B cell (primary cell): Measurements from ENCODE around the gene NUB1. TPM values are rescaled to one million over a fixed set of nuclear protein-coding genes. Genes with fewer than 3 reads are reported as not detected.

ENCODE experiments used
- ATAC-seq: fragments of 200-7000 bp; cut with Tn5 transposase; one replicate; pipeline ENCODE4 v1.10.0; 2021; ENCODE audit warnings: low read depth, mild to moderate bottlenecking, moderate number of reproducible peaks, moderate library complexity
- CTCF ChIA-PET: fragments of 350-600 bp; sonication (Branson Sonifier 250); formaldehyde crosslinking; loops from one replicate; lab custom pipeline; 2021; ENCODE audit warnings: antibody characterized with exemption, inconsistent platforms; lab: Charles Lee
- POLR2A ChIA-PET: fragments of 350-600 bp; sonication (Branson Sonifier 250); formaldehyde crosslinking; loops from one replicate; lab custom pipeline; 2021; ENCODE audit warnings: antibody characterized with exemption; lab: Charles Lee
- DNase-seq: peaks from one replicate; pipeline ENCODE4 v3.0.0; 2013
- H2AFZ ChIP-seq: 2 replicates; pipeline ENCODE4 v1.6.1; 2012; ENCODE audit warnings: mild to moderate bottlenecking, low read depth, low read length; ENCODE audit not compliant: insufficient read depth, poor library complexity, severe bottlenecking
- H3K27ac ChIP-seq, 2 donors: 1 replicate in 1 of 2; 2 replicates in 1 of 2; pipeline ENCODE4 v1.5.1; 2012 to 2013; ENCODE audit warnings: low read length in 2 of 2, mild to moderate bottlenecking in 2 of 2, moderate library complexity in 1 of 2
- H3K27me3 ChIP-seq, 4 experiments: fragments of 200-600 bp in 1 of 4; sonication (generic) in 1 of 4; replicated peaks in 1 of 4; 1 replicate in 2 of 4; 2 replicates in 2 of 4; pipeline versions ENCODE4 v1.6.1 to v1.7.0; 2013 to 2016; ENCODE audit warnings: low read length in 3 of 4, mild to moderate bottlenecking in 2 of 4, mixed read lengths in 1 of 4, moderate library complexity in 1 of 4; ENCODE audit not compliant: insufficient read depth in 4 of 4, control insufficient read depth in 3 of 4; ENCODE audit errors: control extremely low read depth in 1 of 4
- H3K36me3 ChIP-seq, 2 experiments: replicated peaks in 1 of 2; 1 replicate in 1 of 2; 2 replicates in 1 of 2; pipeline versions ENCODE4 v1.6.1 to v1.7.1; 2013; ENCODE audit warnings: low read length in 1 of 2; ENCODE audit not compliant: insufficient read depth in 2 of 2, control insufficient read depth in 1 of 2; ENCODE audit errors: control extremely low read depth in 1 of 2, extremely low read depth in 1 of 2
- H3K4me1 ChIP-seq, 2 donors: fragments of 200-600 bp in 1 of 2; sonication (generic) in 1 of 2; 1 replicate in 1 of 2; 2 replicates in 1 of 2; pipeline versions ENCODE4 v1.5.1 to v1.6.1; 2013 to 2017; ENCODE audit warnings: low read length in 2 of 2; ENCODE audit not compliant: control insufficient read depth in 2 of 2, insufficient read depth in 2 of 2
- H3K4me2 ChIP-seq: replicated peaks from 2 replicates; pipeline ENCODE3; 2012; ENCODE audit warnings: mild to moderate bottlenecking, low read depth, low read length; ENCODE audit not compliant: poor library complexity, severe bottlenecking
- H3K4me3 ChIP-seq, 5 experiments: fragments of 200-600 bp in 1 of 5; sonication (generic) in 1 of 5; 1 replicate in 3 of 5; 2 replicates in 2 of 5; pipeline versions ENCODE4 v1.5.1 to v1.7.0; 2011 to 2016; ENCODE audit warnings: low read length in 4 of 5, mild to moderate bottlenecking in 4 of 5, low read depth in 2 of 5, control low read depth in 1 of 5, moderate library complexity in 1 of 5; ENCODE audit not compliant: insufficient read depth in 1 of 5; ENCODE audit errors: control extremely low read depth in 1 of 5, extremely low read depth in 1 of 5
- H3K79me2 ChIP-seq: fragments of 200-600 bp; sonication (generic); one replicate; pipeline ENCODE4 v1.6.0; 2016; ENCODE audit warnings: low read length; ENCODE audit not compliant: control insufficient read depth, insufficient read depth
- H3K9ac ChIP-seq: fragments of 200-600 bp; sonication (generic); 2 replicates; pipeline ENCODE4 v1.6.1; 2017; ENCODE audit warnings: mild to moderate bottlenecking, low read length, moderate library complexity
- H3K9me3 ChIP-seq, 3 donors: one replicate each; pipeline versions ENCODE4 v1.6.1 to v1.7.1; 2013; ENCODE audit warnings: low read length in 2 of 3; ENCODE audit not compliant: control insufficient read depth in 2 of 3, insufficient read depth in 1 of 3; ENCODE audit errors: control extremely low read depth in 1 of 3
- H4K20me1 ChIP-seq: 2 replicates; pipeline ENCODE4 v1.6.0; 2012; ENCODE audit warnings: mild to moderate bottlenecking, low read length; ENCODE audit not compliant: insufficient read depth, control insufficient read depth, poor library complexity, severe bottlenecking
- H3K27ac Mint-ChIP-seq: one replicate; pipeline ENCODE4 v1.8.0; 2021; ENCODE audit warnings: mixed read lengths
- H3K27me3 Mint-ChIP-seq: one replicate; pipeline ENCODE4 v1.8.0; 2021; ENCODE audit warnings: mixed read lengths
- H3K4me1 Mint-ChIP-seq: one replicate; pipeline ENCODE4 v1.8.0; 2021; ENCODE audit warnings: mixed read lengths
- H3K4me3 Mint-ChIP-seq: one replicate; pipeline ENCODE4 v1.8.0; 2021; ENCODE audit warnings: mixed read lengths
- H3K9me3 Mint-ChIP-seq: one replicate; pipeline ENCODE4 v1.8.0; 2022; ENCODE audit warnings: mixed read lengths; ENCODE audit not compliant: insufficient read depth
- EZH2 ChIP-seq: IDR thresholded peaks from 2 replicates; pipeline ENCODE4 v1.6.1; 2012; ENCODE audit warnings: borderline replicate concordance, low read depth, mild to moderate bottlenecking, moderate library complexity, low read length; ENCODE audit not compliant: insufficient read depth, poor library complexity, severe bottlenecking
- WGBS: methylation state at CpG from one replicate; pipeline ENCODE4 v1.1.5; 2013; ENCODE audit warnings: missing lambda C conversion rate; ENCODE audit not compliant: insufficient coverage; 5-methylcytosine and 5-hydroxymethylcytosine counted together
- intact Hi-C: fragments of 100-400 bp; cut with micrococcal nuclease; formaldehyde crosslinking; loops from one replicate; pipeline ENCODE4 v1.10.0; 2022
- polyA plus RNA-seq: library from polyadenylated mRNA; depleted of rRNA; stranded (reverse); fragments of >200 nt; gene quantifications from 2 replicates; pipeline ENCODE4 v1.2.3, GENCODE V29; 2012
- total RNA-seq, 2 donors: library from RNA; stranded (reverse); fragments of 120-200 nt in 1 of 2; gene quantifications; 1 replicate in 1 of 2; 2 replicates in 1 of 2; pipeline versions ENCODE4 v1.2.3 to v1.2.4, GENCODE V29; 2013 to 2022
- TF ChIP-seq, protein P1 (sequence below): fragments of 200-600 bp; IDR thresholded peaks from one replicate; pipeline ENCODE4 v1.8.0; 2022; ENCODE audit warnings: antibody characterized with exemption, mild to moderate bottlenecking

NUB1 gene
- total and polyA plus RNA-seq, 2 donors (not counting 1 experiment from before 2014, with no cell fraction given), result 55.0 to 104 TPM

DNA sequence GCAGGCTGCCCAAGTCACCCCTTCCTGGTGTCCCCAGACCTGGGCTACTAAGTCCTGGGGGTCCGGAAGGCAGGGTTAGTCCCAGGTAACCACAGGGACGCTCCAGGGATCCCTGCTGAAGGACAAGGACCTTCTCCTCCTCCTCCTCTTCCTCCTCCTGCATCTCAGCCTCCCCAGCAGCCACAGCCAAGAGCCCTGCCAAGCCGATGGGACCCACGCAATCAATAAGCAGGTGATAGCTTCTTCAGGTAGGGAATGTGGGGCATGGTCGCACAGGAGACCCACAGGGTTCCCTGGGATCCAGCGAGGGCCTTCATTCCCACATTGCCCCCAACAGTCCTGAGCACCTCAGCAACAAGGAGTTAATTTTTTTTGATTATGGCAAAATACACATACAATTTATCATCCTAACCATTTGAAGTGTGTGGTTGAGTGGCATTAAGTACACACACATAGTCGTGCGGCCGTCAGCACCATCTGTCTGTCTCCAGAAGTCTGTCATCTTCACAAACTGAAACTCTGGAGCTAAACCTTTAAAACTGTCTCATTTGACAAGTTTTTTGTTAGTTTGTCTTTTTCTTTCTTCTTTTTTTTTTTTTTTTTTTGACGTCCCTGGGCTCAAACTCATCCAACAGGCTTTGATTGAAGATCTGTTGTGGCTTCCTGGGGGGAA, 86.2 kb downstream of the NUB1 start:
- H3K27me3 Mint-ChIP-seq, result peaks cover 30% of the 10 kb centered on the region
- ChIA-PET POLR2A (no interaction called here), CTCF (no interaction called here)
- Histone ChIP-seq H4K20me1 (no peaks in the 10 kb centered on the region), H3K4me2 (no peak overlapping the region), H3K79me2 (no peaks in the 10 kb centered on the region), H3K9ac (no peak overlapping the region), H3K4me1 (peaks cover 15 to 16% of the 10 kb centered on the region in 2 donors), H3K4me3 (no peak overlapping the region), H3K9me3 (peaks cover 0 to 2% (median 0%) of the 10 kb centered on the region in 3 donors), H3K27me3 (peaks cover 0 to 4% (median 0%) of the 10 kb centered on the region in 4 experiments), H2AFZ (no peak overlapping the region), H3K27ac (no peak overlapping the region), H3K36me3 (no peaks in the 10 kb centered on the region)
- ATAC-seq (no peak), DNase-seq (no peak)
- H3K4me1 Mint-ChIP-seq, result peaks cover 15% of the 10 kb centered on the region
- H3K27ac Mint-ChIP-seq, result no peak overlapping the region
- intact Hi-C loops, result no loop called here
- WGBS, result 100% methylated on average over 2 of the region's 10 CpGs
- TF ChIP-seq, protein P1, sequence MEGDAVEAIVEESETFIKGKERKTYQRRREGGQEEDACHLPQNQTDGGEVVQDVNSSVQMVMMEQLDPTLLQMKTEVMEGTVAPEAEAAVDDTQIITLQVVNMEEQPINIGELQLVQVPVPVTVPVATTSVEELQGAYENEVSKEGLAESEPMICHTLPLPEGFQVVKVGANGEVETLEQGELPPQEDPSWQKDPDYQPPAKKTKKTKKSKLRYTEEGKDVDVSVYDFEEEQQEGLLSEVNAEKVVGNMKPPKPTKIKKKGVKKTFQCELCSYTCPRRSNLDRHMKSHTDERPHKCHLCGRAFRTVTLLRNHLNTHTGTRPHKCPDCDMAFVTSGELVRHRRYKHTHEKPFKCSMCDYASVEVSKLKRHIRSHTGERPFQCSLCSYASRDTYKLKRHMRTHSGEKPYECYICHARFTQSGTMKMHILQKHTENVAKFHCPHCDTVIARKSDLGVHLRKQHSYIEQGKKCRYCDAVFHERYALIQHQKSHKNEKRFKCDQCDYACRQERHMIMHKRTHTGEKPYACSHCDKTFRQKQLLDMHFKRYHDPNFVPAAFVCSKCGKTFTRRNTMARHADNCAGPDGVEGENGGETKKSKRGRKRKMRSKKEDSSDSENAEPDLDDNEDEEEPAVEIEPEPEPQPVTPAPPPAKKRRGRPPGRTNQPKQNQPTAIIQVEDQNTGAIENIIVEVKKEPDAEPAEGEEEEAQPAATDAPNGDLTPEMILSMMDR, result no peak
- TF ChIP-seq EZH2, result no peak
- H3K4me3 Mint-ChIP-seq, result no peak overlapping the region
- H3K9me3 Mint-ChIP-seq, result no peaks in the 10 kb centered on the region

Other genes with a start within 250 kb of the NUB1 start
- not detected in 2 replicates for gene GBX1, start 174.1 kb upstream of the NUB1 start, total RNA-seq
- not detected in 2 replicates for gene GBX1, start 174.1 kb upstream of the NUB1 start, polyA plus RNA-seq
- not detected in 2 replicates for gene ASB10, start 154.6 kb upstream of the NUB1 start, total RNA-seq
- gene ASB10, start 154.6 kb upstream of the NUB1 start, polyA plus RNA-seq, result not detected in 2 replicates
- 3.1 and 4.2 TPM in 2 replicates for gene H2BK1, start 131.3 kb upstream of the NUB1 start, total RNA-seq
- gene H2BK1, start 131.3 kb upstream of the NUB1 start, polyA plus RNA-seq, result not detected in 2 replicates
- 27.1 and 30.2 TPM in 2 replicates for gene ABCF2, start 114.6 kb upstream of the NUB1 start, total RNA-seq
- 12.5 and 16.1 TPM in 2 replicates for gene ABCF2, start 114.6 kb upstream of the NUB1 start, polyA plus RNA-seq
- gene CHPF2, start 109.3 kb upstream of the NUB1 start, total RNA-seq, result 39.4 and 44.0 TPM in 2 replicates
- gene CHPF2, start 109.3 kb upstream of the NUB1 start, polyA plus RNA-seq, result 28.8 and 39.9 TPM in 2 replicates
- gene SMARCD3, start 93.1 kb upstream of the NUB1 start, total RNA-seq, result 0.29 TPM in 1 of 2 replicates, not detected in the other
- 1.0 and 1.4 TPM in 2 replicates for gene SMARCD3, start 93.1 kb upstream of the NUB1 start, polyA plus RNA-seq
- gene WDR86, start 68.2 kb downstream of the NUB1 start, total RNA-seq, result 1.4 and 1.7 TPM in 2 replicates
- gene WDR86, start 68.2 kb downstream of the NUB1 start, polyA plus RNA-seq, result 1.5 and 2.4 TPM in 2 replicates
- not detected in 2 replicates for gene CRYGN, start 98.3 kb downstream of the NUB1 start, total RNA-seq
- not detected in 2 replicates for gene CRYGN, start 98.3 kb downstream of the NUB1 start, polyA plus RNA-seq
- gene RHEB, start 178.1 kb downstream of the NUB1 start, total RNA-seq, result 32.0 and 40.3 TPM in 2 replicates
- gene RHEB, start 178.1 kb downstream of the NUB1 start, polyA plus RNA-seq, result 9.3 and 24.8 TPM in 2 replicates